Activated CD8-positive, alpha-beta T cell treated with anti-CD3 and anti-CD28 coated beads for 36 hours (primary cell): ENCODE measurements around the gene PSD4. TPM values are rescaled to one million over a fixed set of nuclear protein-coding genes. Genes with fewer than 3 reads are reported as not detected.

Experiments used
- ATAC-seq: fragments of 200-7000 bp; cut with Tn5 transposase; one replicate; pipeline ENCODE4 v1.10.0; 2021; ENCODE audit warnings: mild to moderate bottlenecking, moderate library complexity
- CTCF ChIA-PET: fragments of 350-600 bp; sonication (Branson Sonifier 250); formaldehyde crosslinking; loops from one replicate; lab custom pipeline; 2021; ENCODE audit warnings: antibody characterized with exemption; lab: Charles Lee
- POLR2A ChIA-PET: fragments of 350-600 bp; sonication (Branson Sonifier 250); formaldehyde crosslinking; loops from one replicate; lab custom pipeline; 2021; ENCODE audit warnings: antibody characterized with exemption; lab: Charles Lee
- DNase-seq: peaks from one replicate; pipeline ENCODE4 v3.0.0-alpha.2; 2020
- H3K27ac Mint-ChIP-seq: one replicate; pipeline ENCODE4 v1.8.0; 2021; ENCODE audit warnings: mild to moderate bottlenecking, mixed read lengths
- H3K27me3 Mint-ChIP-seq: one replicate; pipeline ENCODE4 v1.8.0; 2021; ENCODE audit warnings: mixed read lengths
- H3K36me3 Mint-ChIP-seq: one replicate; pipeline ENCODE4 v1.8.0; 2021; ENCODE audit warnings: low read depth, mixed read lengths
- H3K4me1 Mint-ChIP-seq: one replicate; pipeline ENCODE4 v1.8.0; 2021; ENCODE audit warnings: low read depth, mixed read lengths
- H3K4me3 Mint-ChIP-seq: one replicate; pipeline ENCODE4 v1.8.0; 2021; ENCODE audit warnings: mild to moderate bottlenecking, moderate library complexity, mixed read lengths
- H3K9me3 Mint-ChIP-seq: one replicate; pipeline ENCODE4 v1.8.0; 2021; ENCODE audit warnings: mixed read lengths
- intact Hi-C: fragments of 100-400 bp; cut with micrococcal nuclease; formaldehyde crosslinking; loops from one replicate; pipeline ENCODE4 v1.10.0; 2022
- total RNA-seq, 2 experiments: library from RNA; stranded (reverse); gene quantifications; one replicate each; pipeline ENCODE4 v1.2.3, GENCODE V29; 2021
- TF ChIP-seq, protein P1 (sequence below): fragments of 200-600 bp; IDR thresholded peaks from one replicate; pipeline ENCODE4 v1.8.0; 2022; ENCODE audit warnings: antibody characterized with exemption, mild to moderate bottlenecking

The PSD4 gene
- total RNA-seq, 2 experiments from 2014 or later = 247 to 251 TPM

DNA sequence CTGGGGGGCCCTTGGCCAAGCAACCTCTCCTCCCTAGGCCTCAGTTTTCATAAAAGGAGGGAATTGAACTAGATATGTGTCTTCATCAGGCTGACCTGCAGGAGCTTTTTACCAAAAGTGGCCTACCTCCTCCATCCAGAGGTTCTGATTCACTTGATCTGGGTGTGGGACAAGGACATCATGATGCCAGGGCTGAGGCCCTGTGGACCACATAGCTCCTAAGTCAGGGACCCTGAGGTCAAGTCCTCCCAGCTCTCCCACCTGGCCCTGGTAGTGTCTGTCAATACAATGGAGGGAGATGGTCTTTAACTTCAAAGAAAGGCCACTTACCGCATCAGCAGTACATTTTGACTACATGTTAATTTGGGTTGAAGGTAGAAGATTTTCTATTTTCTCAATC, 35.9 kb upstream of the PSD4 start:
- Mint-ChIP-seq H3K27me3 (no peaks in the 10 kb centered on the region), H3K4me1 (peaks cover 29% of the 10 kb centered on the region), H3K4me3 (no peak overlapping the region), H3K36me3 (no peaks in the 10 kb centered on the region), H3K27ac (no peak overlapping the region), H3K9me3 (no peaks in the 10 kb centered on the region)
- DNase-seq = no peak
- POLR2A ChIA-PET = interaction anchor here (0.6 to 3.9 kb wide), 3 partner anchors 19 to 221 kb away, joined by 3 to 26 read pairs (median 4); partner anchors contain the start of gene PSD4
- CTCF ChIA-PET = interaction anchor here (0.6 to 11.4 kb wide), 46 partner anchors 8 to 252 kb away, joined by 3 to 212 read pairs (median 10); partner anchors contain the start of genes IL1F10, IL1RN and PSD4
- no peak for ATAC-seq
- intact Hi-C loops = loop anchor here (1.0 to 5.0 kb wide), 3 partner anchors 44 to 61 kb away; no protein-coding TSS in a partner anchor
- TF ChIP-seq, protein P1, sequence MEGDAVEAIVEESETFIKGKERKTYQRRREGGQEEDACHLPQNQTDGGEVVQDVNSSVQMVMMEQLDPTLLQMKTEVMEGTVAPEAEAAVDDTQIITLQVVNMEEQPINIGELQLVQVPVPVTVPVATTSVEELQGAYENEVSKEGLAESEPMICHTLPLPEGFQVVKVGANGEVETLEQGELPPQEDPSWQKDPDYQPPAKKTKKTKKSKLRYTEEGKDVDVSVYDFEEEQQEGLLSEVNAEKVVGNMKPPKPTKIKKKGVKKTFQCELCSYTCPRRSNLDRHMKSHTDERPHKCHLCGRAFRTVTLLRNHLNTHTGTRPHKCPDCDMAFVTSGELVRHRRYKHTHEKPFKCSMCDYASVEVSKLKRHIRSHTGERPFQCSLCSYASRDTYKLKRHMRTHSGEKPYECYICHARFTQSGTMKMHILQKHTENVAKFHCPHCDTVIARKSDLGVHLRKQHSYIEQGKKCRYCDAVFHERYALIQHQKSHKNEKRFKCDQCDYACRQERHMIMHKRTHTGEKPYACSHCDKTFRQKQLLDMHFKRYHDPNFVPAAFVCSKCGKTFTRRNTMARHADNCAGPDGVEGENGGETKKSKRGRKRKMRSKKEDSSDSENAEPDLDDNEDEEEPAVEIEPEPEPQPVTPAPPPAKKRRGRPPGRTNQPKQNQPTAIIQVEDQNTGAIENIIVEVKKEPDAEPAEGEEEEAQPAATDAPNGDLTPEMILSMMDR = no peak

DNA sequence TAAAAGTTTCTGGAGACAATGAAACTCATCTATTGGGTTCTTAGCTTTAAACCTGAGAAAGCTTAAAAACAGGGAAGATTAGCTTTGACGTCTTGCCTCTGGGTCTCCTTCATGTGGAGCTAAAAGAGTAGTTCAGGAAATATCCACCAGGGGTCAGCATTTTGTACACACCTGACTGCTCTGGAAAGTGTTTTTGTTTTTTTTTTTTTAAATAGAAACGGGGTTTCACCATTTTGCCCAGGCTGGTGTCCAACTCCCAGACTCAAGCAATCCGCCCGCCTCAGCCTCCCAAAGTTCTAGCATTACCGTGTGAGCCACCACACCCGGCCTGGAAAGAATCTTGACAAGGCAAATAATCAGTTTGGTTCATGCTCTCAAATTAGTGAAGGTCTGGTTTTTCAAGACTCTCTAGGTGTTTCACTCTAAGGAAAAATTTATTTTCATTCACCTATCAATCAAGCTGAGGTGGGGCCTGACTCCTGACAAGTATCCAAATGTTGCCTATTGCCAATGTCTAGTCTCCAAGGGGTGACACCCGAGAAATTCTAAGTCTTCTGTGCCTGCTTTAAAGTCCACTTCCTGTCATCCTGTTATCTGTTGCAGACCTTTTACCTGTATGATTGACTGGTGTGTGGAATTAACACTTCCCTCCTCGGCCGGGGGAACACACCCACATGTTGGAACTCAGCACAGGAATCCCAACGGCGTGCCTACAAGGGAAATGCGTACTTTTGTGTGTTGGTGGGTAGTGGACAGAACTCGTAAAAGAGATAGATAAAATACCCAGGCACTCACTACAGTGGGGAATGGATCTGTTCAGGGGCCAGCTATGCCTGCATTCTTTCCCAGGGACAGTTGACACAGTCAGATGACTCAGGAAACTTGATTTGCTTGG, 35.1 kb upstream of the PSD4 start:
- peak overlapping the region; percentile 75 for H3K27ac Mint-ChIP-seq
- CTCF ChIA-PET = interaction anchor here (0.6 to 11.4 kb wide), 45 partner anchors 10 to 253 kb away, joined by 3 to 212 read pairs (median 9); partner anchors contain the start of genes IL1RN and PSD4
- H3K4me1 Mint-ChIP-seq = peaks cover 26% of the 10 kb centered on the region
- no peaks in the 10 kb centered on the region for H3K36me3 Mint-ChIP-seq
- TF ChIP-seq, protein P1 = peak; percentile 86
- H3K27me3 Mint-ChIP-seq = no peaks in the 10 kb centered on the region
- no peaks in the 10 kb centered on the region for H3K9me3 Mint-ChIP-seq
- ATAC-seq (peak; percentile 84), DNase-seq (peak; percentile 62)
- H3K4me3 Mint-ChIP-seq = peak overlapping the region; percentile 20
- POLR2A ChIA-PET = interaction anchor here (0.6 to 3.9 kb wide), 5 partner anchors 18 to 58 kb away, joined by 3 to 26 read pairs (median 3); partner anchors contain the start of gene PSD4
- intact Hi-C loops = loop anchor here (5.0 kb wide), 1 partner anchor 44 kb away; no protein-coding TSS in a partner anchor

DNA sequence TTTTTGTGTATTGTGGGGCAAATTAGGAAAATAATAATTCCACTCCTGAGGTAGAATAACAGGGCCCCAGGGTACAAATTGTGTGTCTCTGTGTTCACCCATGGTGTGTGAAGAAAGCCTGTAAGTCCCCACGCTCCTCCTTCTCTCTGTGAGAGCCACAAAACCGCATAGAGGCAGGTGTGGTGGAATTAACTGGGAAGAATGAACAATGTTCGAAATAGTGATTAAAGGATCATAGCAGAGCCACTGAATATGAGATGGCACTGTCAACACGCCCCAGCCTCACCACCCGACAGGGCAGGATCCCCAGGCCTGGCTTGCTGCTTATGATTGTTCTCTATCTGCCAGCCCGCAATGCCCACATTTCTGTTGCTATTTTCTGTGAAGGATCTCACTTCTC, 32.3 kb upstream of the PSD4 start:
- ATAC-seq = no peak
- no peak overlapping the region for H3K4me3 Mint-ChIP-seq
- H3K36me3 Mint-ChIP-seq = no peaks in the 10 kb centered on the region
- intact Hi-C loops = no loop called here
- H3K9me3 Mint-ChIP-seq = no peaks in the 10 kb centered on the region
- ChIA-PET CTCF (interaction anchor here (0.7 to 11.4 kb wide), 4 partner anchors 13 to 60 kb away, joined by 3 to 212 read pairs (median 4); no protein-coding TSS in a partner anchor), POLR2A (interaction anchor here (0.9 to 1.1 kb wide), 2 partner anchors 26 to 33 kb away, joined by 3 to 5 read pairs; no protein-coding TSS in a partner anchor)
- DNase-seq = no peak
- no peak overlapping the region for H3K27ac Mint-ChIP-seq
- TF ChIP-seq, protein P1 = no peak
- H3K27me3 Mint-ChIP-seq = no peaks in the 10 kb centered on the region
- peaks cover 24% of the 10 kb centered on the region for H3K4me1 Mint-ChIP-seq

DNA sequence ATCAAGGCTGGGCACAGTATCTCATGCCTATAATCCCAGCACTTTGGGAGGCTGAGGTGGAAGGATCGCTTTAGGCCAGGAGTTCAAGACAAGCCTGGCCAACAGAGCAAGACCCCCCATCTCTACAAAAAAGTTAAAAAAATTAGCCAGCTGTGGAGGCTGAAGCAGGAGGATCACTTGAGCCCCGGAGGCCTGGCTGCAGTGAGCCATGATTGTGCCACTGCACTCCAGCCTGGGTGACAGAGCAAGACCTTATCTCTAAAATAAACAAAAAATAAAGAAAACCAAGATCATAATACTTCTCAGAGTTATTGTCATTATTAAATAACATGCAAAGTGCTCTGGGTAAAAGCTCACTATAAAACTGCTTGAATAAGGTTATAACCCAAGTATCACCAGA, 31.5 kb upstream of the PSD4 start:
- TF ChIP-seq, protein P1 = no peak
- DNase-seq = no peak
- ATAC-seq = no peak
- H3K9me3 Mint-ChIP-seq = no peaks in the 10 kb centered on the region
- no peak overlapping the region for H3K4me3 Mint-ChIP-seq
- H3K36me3 Mint-ChIP-seq = no peaks in the 10 kb centered on the region
- no peak overlapping the region for H3K27ac Mint-ChIP-seq
- H3K4me1 Mint-ChIP-seq = peaks cover 21% of the 10 kb centered on the region
- intact Hi-C loops = no loop called here
- no peaks in the 10 kb centered on the region for H3K27me3 Mint-ChIP-seq
- ChIA-PET POLR2A (interaction anchor here (0.7 to 1.1 kb wide), 3 partner anchors 15 to 141 kb away, joined by 3 to 5 read pairs (median 4); no protein-coding TSS in a partner anchor), CTCF (interaction anchor here (0.7 to 11.4 kb wide), 4 partner anchors 16 to 59 kb away, joined by 3 to 212 read pairs (median 3); no protein-coding TSS in a partner anchor)
